ENCODE data around the gene MCF2L2. TPM values are rescaled to one million over a fixed set of nuclear protein-coding genes. Genes with fewer than 3 reads are reported as not detected.

Gene MCF2L2
- polyA plus RNA-seq, 2 of the 4 experiments (the other 2 are of a cell fraction) = 0.03 to 0.05 TPM

DNA sequence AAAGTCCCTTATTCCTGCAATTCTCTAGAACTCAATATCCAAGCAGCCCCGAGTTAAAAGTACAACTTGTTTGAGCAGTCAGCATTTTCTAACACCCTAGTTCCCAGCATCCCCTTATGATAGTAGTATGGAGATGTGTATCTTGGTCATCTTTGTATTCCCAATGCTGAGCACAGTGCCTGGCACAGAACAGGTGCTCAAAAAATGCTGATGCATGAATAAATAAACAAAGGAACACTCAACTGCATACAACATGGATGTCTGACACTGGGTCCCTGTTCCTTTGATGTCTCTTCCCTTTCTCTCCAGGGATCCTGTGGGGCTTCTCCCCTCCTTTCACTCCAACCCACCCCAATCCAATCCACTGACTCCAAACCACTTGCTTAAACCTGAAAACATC is 199.2 kb downstream of the MCF2L2 start:
- FAIRE-seq (no peak), DNase-seq (ENCODE audit: low read depth in 1 of 2, low spot score in 1 of 2) (no peak), ATAC-seq (no peak)
- ChIA-PET CTCF (no interaction called here), POLR2A (no interaction called here)
- Histone ChIP-seq H3K9me3 (no peaks in the 10 kb centered on the region), H3K4me3 (no peak overlapping the region), H3K4me1 (no peaks in the 10 kb centered on the region), H3K27ac (no peak overlapping the region), H3K4me2 (no peak overlapping the region)
- WGBS (ENCODE audit: missing lambda C conversion rate) = 13% methylated on average over 1 of the region's 1 CpG
- TF ChIP-seq HDAC2 (IDR thresholded peaks at IDR 0.05) (no peak), MAFK (IDR thresholded peaks at IDR 0.05; ENCODE audit: partially characterized antibody) (peak; percentile 83), TFCP2L1 (CRISPR knock-in tag; IDR thresholded peaks at IDR 0.05) (no peak)

DNA sequence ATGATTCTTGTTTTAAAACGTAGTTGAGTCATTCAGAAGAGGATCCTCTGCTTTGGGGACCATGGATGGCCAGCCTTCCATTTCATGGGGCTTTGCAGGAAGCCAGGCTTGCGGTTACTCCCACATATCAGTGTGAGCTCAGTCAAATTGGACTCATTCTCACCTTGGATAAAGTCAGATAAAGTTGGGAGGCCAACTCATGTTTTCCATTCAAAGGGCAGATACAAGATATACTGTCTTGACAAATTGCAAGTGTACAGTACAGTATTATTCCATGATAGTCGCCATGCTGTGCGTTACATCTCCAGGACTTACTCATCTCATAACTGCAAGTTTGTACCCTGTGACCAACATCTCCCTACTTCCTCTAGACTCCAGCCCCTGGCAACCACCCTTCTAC is 200.8 kb downstream of the MCF2L2 start:
- POLR2A ChIA-PET = no interaction called here
- CTCF ChIA-PET = interaction anchor here (1.0 to 1.2 kb wide), 2 partner anchors 22 to 43 kb away, joined by 3 read pairs; no protein-coding TSS in a partner anchor
- Histone ChIP-seq H3K27ac (no peak overlapping the region), H3K4me2 (no peak overlapping the region), H3K4me3 (no peak overlapping the region), H3K4me1 (no peaks in the 10 kb centered on the region), H3K9me3 (no peaks in the 10 kb centered on the region)
- ATAC-seq (no peak), FAIRE-seq (no peak), DNase-seq (ENCODE audit: low read depth in 1 of 2, low spot score in 1 of 2) (no peak)
- 77% methylated on average over 4 of the region's 4 CpGs for WGBS (ENCODE audit: missing lambda C conversion rate)
- TF ChIP-seq, protein P1, sequence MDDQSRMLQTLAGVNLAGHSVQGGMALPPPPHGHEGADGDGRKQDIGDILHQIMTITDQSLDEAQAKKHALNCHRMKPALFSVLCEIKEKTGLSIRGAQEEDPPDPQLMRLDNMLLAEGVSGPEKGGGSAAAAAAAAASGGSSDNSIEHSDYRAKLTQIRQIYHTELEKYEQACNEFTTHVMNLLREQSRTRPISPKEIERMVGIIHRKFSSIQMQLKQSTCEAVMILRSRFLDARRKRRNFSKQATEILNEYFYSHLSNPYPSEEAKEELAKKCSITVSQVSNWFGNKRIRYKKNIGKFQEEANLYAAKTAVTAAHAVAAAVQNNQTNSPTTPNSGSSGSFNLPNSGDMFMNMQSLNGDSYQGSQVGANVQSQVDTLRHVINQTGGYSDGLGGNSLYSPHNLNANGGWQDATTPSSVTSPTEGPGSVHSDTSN (IDR thresholded peaks at IDR 0.05) = no peak
- TF ChIP-seq, protein P2, sequence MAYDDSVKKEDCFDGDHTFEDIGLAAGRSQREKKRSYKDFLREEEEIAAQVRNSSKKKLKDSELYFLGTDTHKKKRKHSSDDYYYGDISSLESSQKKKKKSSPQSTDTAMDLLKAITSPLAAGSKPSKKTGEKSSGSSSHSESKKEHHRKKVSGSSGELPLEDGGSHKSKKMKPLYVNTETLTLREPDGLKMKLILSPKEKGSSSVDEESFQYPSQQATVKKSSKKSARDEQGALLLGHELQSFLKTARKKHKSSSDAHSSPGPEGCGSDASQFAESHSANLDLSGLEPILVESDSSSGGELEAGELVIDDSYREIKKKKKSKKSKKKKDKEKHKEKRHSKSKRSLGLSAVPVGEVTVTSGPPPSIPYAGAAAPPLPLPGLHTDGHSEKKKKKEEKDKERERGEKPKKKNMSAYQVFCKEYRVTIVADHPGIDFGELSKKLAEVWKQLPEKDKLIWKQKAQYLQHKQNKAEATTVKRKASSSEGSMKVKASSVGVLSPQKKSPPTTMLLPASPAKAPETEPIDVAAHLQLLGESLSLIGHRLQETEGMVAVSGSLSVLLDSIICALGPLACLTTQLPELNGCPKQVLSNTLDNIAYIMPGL (CRISPR knock-in tag; IDR thresholded peaks at IDR 0.05; ENCODE audit: borderline replicate concordance) = no peak
- TF ChIP-seq SMC3 (IDR thresholded peaks at IDR 0.05) (no peak), JUN (IDR thresholded peaks at IDR 0.05) (no peak), TP53 (CRISPR knock-in tag; IDR thresholded peaks at IDR 0.05) (no peak)

DNA sequence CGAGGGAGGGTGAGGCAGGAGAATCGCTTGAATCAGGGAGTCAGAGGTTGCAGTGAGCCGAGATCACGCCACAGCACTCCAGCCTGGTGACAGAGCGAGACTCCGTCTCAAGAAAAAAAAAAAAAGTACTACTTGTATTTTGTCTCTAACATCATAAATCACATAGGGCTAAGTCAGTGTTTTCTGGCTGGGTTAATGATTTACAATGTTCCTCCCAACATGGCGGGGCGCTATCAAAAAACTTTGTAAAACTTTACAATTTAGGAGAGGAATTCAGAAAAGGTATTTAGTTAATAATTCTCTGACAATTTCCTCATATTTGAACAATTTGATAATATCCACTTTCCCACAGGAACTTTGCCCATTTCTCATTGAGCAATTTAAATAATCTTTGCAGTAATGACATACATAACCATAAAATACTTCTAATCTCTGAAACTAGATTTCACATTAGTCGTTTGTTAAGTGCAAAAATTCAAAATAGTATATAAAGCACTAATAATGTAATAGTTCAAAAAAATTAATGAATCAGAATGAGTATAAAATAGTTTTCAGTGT is 202.0 kb downstream of the MCF2L2 start:
- no peak for FAIRE-seq
- H3K4me2 ChIP-seq = no peak overlapping the region
- no peak for DNase-seq (ENCODE audit: low read depth in 1 of 2, low spot score in 1 of 2)
- H3K4me3 ChIP-seq = no peak overlapping the region
- ChIA-PET CTCF (no interaction called here), POLR2A (no interaction called here)
- no peaks in the 10 kb centered on the region for H3K4me1 ChIP-seq
- TF ChIP-seq NPAS2 (CRISPR knock-in tag; IDR thresholded peaks at IDR 0.05; ENCODE audit: borderline replicate concordance) = no peak
- no peak for TF ChIP-seq ESRRA (IDR thresholded peaks at IDR 0.05; ENCODE audit: borderline replicate concordance, low read length)
- TF ChIP-seq MAFK (IDR thresholded peaks at IDR 0.05; ENCODE audit: partially characterized antibody) = no peak
- no peak for TF ChIP-seq POLR2AphosphoS2 (conservative IDR thresholded peaks at IDR 0.05; ENCODE audit: low read length)
- TF ChIP-seq EHMT2 (IDR thresholded peaks at IDR 0.05; ENCODE audit: low read depth) = no peak
- TF ChIP-seq HOXA7 (CRISPR knock-in tag; IDR thresholded peaks at IDR 0.05) = no peak
- TF ChIP-seq MAZ (IDR thresholded peaks at IDR 0.05; ENCODE audit: borderline replicate concordance, low read depth, low read length) = no peak
- no peak for TF ChIP-seq NR3C1 (IDR thresholded peaks at IDR 0.05)
- TF ChIP-seq, protein P3, sequence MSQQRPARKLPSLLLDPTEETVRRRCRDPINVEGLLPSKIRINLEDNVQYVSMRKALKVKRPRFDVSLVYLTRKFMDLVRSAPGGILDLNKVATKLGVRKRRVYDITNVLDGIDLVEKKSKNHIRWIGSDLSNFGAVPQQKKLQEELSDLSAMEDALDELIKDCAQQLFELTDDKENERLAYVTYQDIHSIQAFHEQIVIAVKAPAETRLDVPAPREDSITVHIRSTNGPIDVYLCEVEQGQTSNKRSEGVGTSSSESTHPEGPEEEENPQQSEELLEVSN (IDR thresholded peaks at IDR 0.05; ENCODE audit: borderline replicate concordance, low read depth) = no peak
- H3K27ac ChIP-seq = no peak overlapping the region
- ATAC-seq = no peak
- H3K9me3 ChIP-seq = no peaks in the 10 kb centered on the region
- WGBS (ENCODE audit: missing lambda C conversion rate) = 79% methylated on average over 9 of the region's 9 CpGs
